HG02610 (cell line): ENCODE results near the gene STARD7.

Experiments
- ATAC-seq: cut with Tn5 transposase; IDR thresholded peaks from one replicate; pipeline ENCODE4 v1.9.1; 2021; ENCODE audit warnings: mild to moderate bottlenecking, moderate library complexity; ENCODE audit not compliant: unreplicated experiment

The STARD7 gene

DNA sequence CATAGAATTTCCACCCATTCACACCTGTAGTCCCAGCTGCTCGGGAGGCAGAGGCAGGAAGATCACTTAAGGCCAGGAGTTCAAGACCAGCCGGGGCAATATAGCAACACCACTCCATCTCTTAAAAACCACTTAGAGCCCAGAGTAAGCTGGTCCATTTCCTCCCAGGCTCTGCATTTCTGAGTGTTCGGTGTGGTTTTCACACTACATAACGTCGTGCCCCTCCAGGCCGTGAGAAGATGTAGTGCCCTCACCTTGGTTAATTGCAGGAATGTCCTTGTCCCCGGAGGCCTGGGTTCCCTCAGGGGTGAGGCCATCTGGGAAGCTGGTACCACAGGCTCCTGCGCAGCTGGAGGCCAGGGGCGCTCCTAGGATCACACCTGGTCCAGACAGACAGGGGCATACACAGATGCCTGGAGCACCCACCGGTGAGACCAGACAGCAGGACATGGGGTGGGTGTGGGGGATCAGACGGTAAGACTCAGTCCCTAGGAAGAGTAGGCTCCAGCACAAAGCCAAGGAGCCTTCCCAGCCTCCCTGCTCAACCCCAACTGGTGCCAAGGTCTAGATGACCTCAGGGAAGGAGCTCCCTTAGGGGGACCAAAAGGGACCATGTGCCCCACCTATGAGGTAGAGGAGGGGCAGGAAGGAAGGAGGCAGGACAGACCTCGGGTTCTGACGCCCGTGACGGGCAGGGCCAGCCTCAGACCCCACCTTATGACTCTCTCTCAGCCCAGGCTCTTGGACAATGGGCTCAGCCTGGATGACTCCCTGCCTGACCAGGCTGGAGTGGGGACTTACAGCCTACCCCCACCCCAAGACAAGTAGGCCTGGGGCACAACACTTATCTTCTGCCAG lies 71.1 kb downstream of the STARD7 start:
- ATAC-seq = no peak

DNA sequence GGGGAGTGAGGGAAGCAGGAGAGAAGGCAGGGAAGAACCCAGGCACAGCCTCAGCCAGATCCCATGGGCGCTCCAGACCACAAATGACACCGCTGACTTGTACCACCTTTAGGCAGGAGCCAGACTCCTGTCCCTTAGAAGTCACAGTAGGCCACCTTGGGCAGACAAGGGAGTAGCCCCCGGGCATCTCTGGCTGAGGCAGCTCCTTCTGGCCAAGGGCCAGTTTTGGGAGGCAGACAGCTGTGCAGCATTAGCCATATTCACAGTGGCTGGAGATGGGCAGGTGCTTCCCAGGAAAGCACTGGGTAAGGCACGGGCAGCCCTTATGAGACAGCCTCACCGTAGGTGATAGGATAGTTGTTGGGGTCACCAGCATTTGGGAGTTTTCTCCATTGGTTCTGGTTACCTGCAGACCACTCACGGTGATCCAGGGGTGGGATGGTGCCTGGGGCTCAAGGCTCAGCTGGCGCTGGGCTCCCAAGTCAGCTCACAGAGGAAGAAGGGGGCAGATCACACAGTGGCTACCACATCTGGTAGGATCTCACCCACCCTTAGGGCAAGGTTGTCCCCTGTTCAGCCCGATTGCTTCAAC lies 72.4 kb downstream of the STARD7 start:
- ATAC-seq = no peak

- ATAC-seq = no peak
Measured at GRCh38 chr2:96135621-96136020, 73.0 kb downstream of the STARD7 start.

- no peak for ATAC-seq
Measured at GRCh38 chr2:96135171-96135570, 73.5 kb downstream of the STARD7 start.
